ENCODE measurements around the gene CSTPP1. TPM values are rescaled to one million over a fixed set of nuclear protein-coding genes. Genes with fewer than 3 reads are reported as not detected.

CSTPP1 gene
- total and polyA plus RNA-seq, 2 of the 4 experiments (the other 2 are of a cell fraction), result 22.0 to 35.7 TPM

- H2AFZ ChIP-seq (replicated peaks; ENCODE audit: low read length, poor library complexity), result peak overlapping the region; percentile 83
- no peak overlapping the region for H3K27ac ChIP-seq (ENCODE audit: insufficient read depth, low read length)
- peaks cover 7% of the 10 kb centered on the region for H3K4me1 ChIP-seq (ENCODE audit: control insufficient read depth, insufficient read depth, low read length)
- peaks cover 0 to 3% of the 10 kb centered on the region in 2 experiments; a peak in 1 of 4 replicates for H3K79me1 ChIP-seq (ENCODE audit: low read depth in 1 of 2, low read length in 2 of 2)
- H2BK15ac ChIP-seq (ENCODE audit: low read depth, low read length), result no peak overlapping the region
- H4K91ac ChIP-seq (ENCODE audit: insufficient read depth, low read depth, low read length), result no peak overlapping the region; the same call in 1 of the 2 replicates
- peak overlapping the region; percentile 22 for H3K4me3 ChIP-seq (ENCODE audit: insufficient read depth, low read depth, low read length)
- no peak overlapping the region for H4K8ac ChIP-seq (ENCODE audit: low read depth in 2 of 2, low read length in 2 of 2)
- WGBS, 2 experiments (ENCODE audit: extremely low coverage in 2 of 2, insufficient read length in 1 of 2), result 24% methylated on average over 10 of the region's 17 CpGs; no CpG with 5 or more reads in 1 of the 2 experiments
- peaks cover 7% of the 10 kb centered on the region for H3K9me1 ChIP-seq (ENCODE audit: insufficient read depth, low read length)
- H3K4me2 ChIP-seq (ENCODE audit: low read depth, low read length), result peak overlapping the region; percentile 61
- no peak for DNase-seq
- ChIA-PET CTCF (interaction anchor here (0.6 to 0.8 kb wide), 3 partner anchors 209 to 243 kb away, joined by 3 to 4 read pairs (median 3); no protein-coding TSS in a partner anchor), POLR2A (ENCODE audit: unreplicated experiment) (no interaction called here)
- H3K14ac ChIP-seq (replicated peaks; ENCODE audit: low read depth, low read length), result no peak overlapping the region
- no peak overlapping the region; the same call in 1 of the 2 replicates for H3K18ac ChIP-seq (ENCODE audit: low read depth, low read length)
- no peaks in the 10 kb centered on the region for H3K9me3 ChIP-seq (ENCODE audit: control insufficient read depth, insufficient read depth, low read length)
- no peak overlapping the region for H2AK9ac ChIP-seq (replicated peaks; ENCODE audit: low read depth, low read length, poor library complexity)
- no peaks in the 10 kb centered on the region for H3K36me3 ChIP-seq (ENCODE audit: control insufficient read depth, insufficient read depth, low read length)
- no peak overlapping the region for H2BK20ac ChIP-seq (ENCODE audit: low read depth, low read length)
- no peak overlapping the region for H3K4ac ChIP-seq (ENCODE audit: low read depth, low read length)
- TF ChIP-seq USF2 (IDR thresholded peaks at IDR 0.05; ENCODE audit: low read depth, low read length) (no peak), RFX5 (IDR thresholded peaks at IDR 0.05; ENCODE audit: low read depth, low read length) (no peak), FOS (IDR thresholded peaks at IDR 0.05; ENCODE audit: low read depth, low read length) (no peak), POLR2A (IDR thresholded peaks at IDR 0.05; ENCODE audit: low read depth, low read length) (no peak)
- dilution Hi-C loops (cut with HindIII; ENCODE audit: low sequenced_read_pairs, unreplicated experiment) (no loop called here), intact Hi-C loops (cut with micrococcal nuclease) (no loop called here), in situ Hi-C loops (cut with MboI; ENCODE audit: low sequenced_read_pairs) (loop anchor here (10.0 kb wide), 1 partner anchor 236 kb away; no protein-coding TSS in a partner anchor)
- H4K5ac ChIP-seq (ENCODE audit: low read depth, low read length), result no peak overlapping the region
- H2BK120ac ChIP-seq (ENCODE audit: low read depth, low read length), result no peak overlapping the region
- H2AK5ac ChIP-seq (ENCODE audit: low read depth, low read length), result no peak overlapping the region
- H3K27me3 ChIP-seq (ENCODE audit: control insufficient read depth, insufficient read depth, low read length), result no peaks in the 10 kb centered on the region
- no TSS peak for BruUV-seq (replicated peaks)
- no peak overlapping the region for H2BK5ac ChIP-seq (ENCODE audit: low read depth, low read length, poor library complexity, severe bottlenecking)
- H3K9ac ChIP-seq (ENCODE audit: low read depth, low read length), result no peak overlapping the region
- no peak overlapping the region for H3K56ac ChIP-seq (ENCODE audit: extremely low read depth, insufficient read depth, low read length)
- H3K23ac ChIP-seq (ENCODE audit: low read depth, low read length), result no peak overlapping the region
- ATAC-seq (ENCODE audit: low read depth), result no peak
- peaks cover 8% of the 10 kb centered on the region; the same call in 1 of the 2 replicates for H4K20me1 ChIP-seq (ENCODE audit: insufficient read depth, low read length)
These were observed 17.6 kb upstream of the CSTPP1 start for GRCh38 chr11:46918788-46919513.
